Colonic mucosa (tissue), 4 donors: Measurements from ENCODE around the gene CDH5. TPM values are rescaled to one million over a fixed set of nuclear protein-coding genes. Genes with fewer than 3 reads are reported as not detected.

Experiments
- DNase-seq: peaks from one replicate; pipeline ENCODE4 v3.0.0-alpha.2; 2020
- H3K27ac ChIP-seq: fragments of 200-600 bp; one replicate; pipeline ENCODE4 v1.8.0; 2021
- H3K27me3 ChIP-seq: fragments of 200-600 bp; one replicate; pipeline ENCODE4 v1.8.0; 2021
- H3K36me3 ChIP-seq: fragments of 200-600 bp; one replicate; pipeline ENCODE4 v1.8.0; 2021
- H3K4me1 ChIP-seq: fragments of 200-600 bp; one replicate; pipeline ENCODE4 v1.8.0; 2021; ENCODE audit warnings: mild to moderate bottlenecking
- H3K4me3 ChIP-seq: fragments of 200-600 bp; one replicate; pipeline ENCODE4 v1.8.0; 2021
- H3K9ac ChIP-seq, 2 donors: one replicate each; pipeline ENCODE4 v1.7.0; 2013; ENCODE audit warnings: control low read depth in 2 of 2, low read depth in 2 of 2, low read length in 2 of 2
- H3K9me3 ChIP-seq: fragments of 200-600 bp; one replicate; pipeline ENCODE4 v1.8.0; 2021
- CTCF ChIP-seq: fragments of 200-600 bp; IDR thresholded peaks from one replicate; pipeline ENCODE4 v1.8.0; 2022; ENCODE audit warnings: antibody characterized with exemption, mild to moderate bottlenecking
- intact Hi-C: fragments of 100-400 bp; cut with DNase I; formaldehyde crosslinking; loops from one replicate; pipeline ENCODE4 v1.14.1; 2022
- total RNA-seq, 2 donors: library from RNA; stranded (reverse); fragmentation: NEBNext Ultra II Directional in 1 of 2; extraction: Animal tissue kit (Norgen Biotek cat#: 25700) in 1 of 2; gene quantifications; one replicate each; pipeline ENCODE4 v1.2.1, GENCODE V29; 2021
- donor health status: healthy.
- donor health status: DM: no; HTN: no; CAD: no.
- donor health status: DM: no; HTN: no; CAD: no.

The CDH5 gene
- total RNA-seq, 2 donors from 2014 or later, result 4.4 to 15.2 TPM

- Histone ChIP-seq H3K36me3 (no peaks in the 10 kb centered on the region), H3K9ac (no peak overlapping the region), H3K4me3 (no peak overlapping the region), H3K27ac (no peak overlapping the region), H3K27me3 (no peaks in the 10 kb centered on the region), H3K4me1 (no peaks in the 10 kb centered on the region), H3K9me3 (no peaks in the 10 kb centered on the region)
- intact Hi-C loops, result no loop called here
- no peak for DNase-seq
- no peak for TF ChIP-seq CTCF
Measured at GRCh38 chr16:66346221-66346620, 20.3 kb upstream of the CDH5 start.

DNA sequence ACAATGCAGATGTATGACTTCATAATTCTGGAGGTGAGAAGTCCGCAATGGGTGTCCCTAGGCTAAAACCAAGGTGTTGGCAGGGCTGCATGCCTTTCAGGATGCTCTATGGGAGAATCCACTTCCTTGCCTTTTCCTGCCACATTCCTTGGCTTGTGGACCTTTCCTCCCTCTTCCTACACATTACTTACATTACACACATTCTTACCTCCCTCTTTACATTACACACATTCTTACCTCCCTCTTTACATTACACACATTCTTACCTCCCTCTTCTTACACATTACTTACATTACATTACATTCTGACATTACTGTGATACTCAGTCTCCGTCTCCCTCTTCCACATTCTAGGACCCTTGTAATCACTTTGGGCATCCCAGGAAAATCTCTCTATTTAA lies 14.2 kb upstream of the CDH5 start:
- Histone ChIP-seq H3K27me3 (no peaks in the 10 kb centered on the region), H3K36me3 (no peaks in the 10 kb centered on the region), H3K9ac (no peak overlapping the region), H3K27ac (no peak overlapping the region), H3K9me3 (no peaks in the 10 kb centered on the region), H3K4me1 (no peaks in the 10 kb centered on the region), H3K4me3 (no peak overlapping the region)
- intact Hi-C loops, result no loop called here
- DNase-seq, result no peak
- TF ChIP-seq CTCF, result no peak

- TF ChIP-seq CTCF, result no peak
- Histone ChIP-seq H3K27ac (no peak overlapping the region), H3K27me3 (no peaks in the 10 kb centered on the region), H3K4me3 (no peak overlapping the region), H3K4me1 (no peaks in the 10 kb centered on the region), H3K36me3 (no peaks in the 10 kb centered on the region), H3K9ac (no peak overlapping the region), H3K9me3 (no peaks in the 10 kb centered on the region)
- no peak for DNase-seq
- intact Hi-C loops, result no loop called here
Measured at GRCh38 chr16:66353055-66353454, 13.4 kb upstream of the CDH5 start.

DNA sequence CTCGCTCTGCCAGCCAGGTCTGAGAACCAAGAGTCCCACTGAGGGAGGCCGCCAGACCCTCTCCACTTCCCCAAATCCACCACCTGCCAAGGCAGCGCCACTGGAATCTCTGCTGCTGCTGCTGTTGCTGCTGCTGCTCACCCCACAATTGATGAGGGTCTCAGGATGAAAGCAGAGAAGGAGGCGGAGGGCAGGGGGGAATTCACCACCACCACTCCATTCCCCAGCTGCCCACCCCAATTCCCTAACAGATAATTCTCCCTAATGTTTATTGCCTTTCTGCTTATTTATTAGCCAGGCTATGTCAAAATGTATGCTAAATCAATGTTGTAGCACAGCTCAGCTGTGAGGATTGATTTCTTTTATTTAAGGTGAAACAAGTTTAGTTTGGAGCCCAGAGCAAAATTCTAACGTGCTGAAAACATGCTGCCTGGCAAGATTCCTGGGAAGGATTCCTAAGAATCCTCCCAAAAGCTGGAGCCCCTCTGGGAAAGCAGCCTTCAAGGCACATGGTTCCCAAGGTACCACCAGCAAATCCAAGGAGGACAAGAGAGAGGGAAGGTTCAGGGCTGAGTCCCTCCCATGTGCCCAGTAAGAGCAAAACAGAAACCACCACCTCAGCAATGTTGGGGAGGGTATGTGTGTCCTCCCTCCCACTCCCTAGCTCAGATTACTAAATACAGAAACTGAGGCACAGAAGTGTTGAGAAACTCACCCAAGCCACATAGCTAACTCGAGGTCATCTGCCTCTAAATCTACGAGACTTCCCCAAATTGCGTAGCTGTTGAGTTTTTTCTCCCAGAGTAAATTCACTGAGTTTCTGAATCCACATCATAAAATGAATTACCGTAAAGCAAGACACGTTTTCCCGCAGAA lies 12.2 kb upstream of the CDH5 start:
- no peak overlapping the region for H3K4me3 ChIP-seq
- no peak for TF ChIP-seq CTCF
- H3K27me3 ChIP-seq, result no peaks in the 10 kb centered on the region
- H3K4me1 ChIP-seq, result no peaks in the 10 kb centered on the region
- H3K27ac ChIP-seq, result no peak overlapping the region
- H3K36me3 ChIP-seq, result no peaks in the 10 kb centered on the region
- H3K9me3 ChIP-seq, result no peaks in the 10 kb centered on the region
- H3K9ac ChIP-seq, result no peak overlapping the region
- DNase-seq, result no peak
- intact Hi-C loops, result no loop called here

DNA sequence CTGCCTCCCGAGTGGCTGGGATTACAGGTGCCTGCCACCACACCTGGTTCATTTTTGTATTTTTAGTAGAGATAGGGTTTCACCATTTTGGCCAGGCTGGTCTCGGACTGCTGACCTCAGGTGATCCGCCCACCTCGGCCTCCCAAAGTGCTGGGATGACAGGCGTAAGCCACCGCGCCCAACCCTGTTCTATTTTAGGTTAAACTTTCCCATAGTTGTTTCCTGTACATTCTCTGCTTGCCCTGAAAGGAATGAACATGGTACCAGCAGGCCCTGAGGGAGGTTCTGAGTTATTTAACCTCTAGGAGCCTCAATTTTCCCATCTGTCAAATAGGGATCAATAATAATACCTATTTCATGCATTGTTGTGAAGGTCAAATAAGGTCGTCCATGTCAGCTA lies 11.0 kb upstream of the CDH5 start:
- no peak for DNase-seq
- Histone ChIP-seq H3K4me1 (no peaks in the 10 kb centered on the region), H3K9me3 (no peaks in the 10 kb centered on the region), H3K4me3 (no peak overlapping the region), H3K27me3 (no peaks in the 10 kb centered on the region), H3K9ac (no peak overlapping the region), H3K27ac (no peak overlapping the region), H3K36me3 (no peaks in the 10 kb centered on the region)
- no peak for TF ChIP-seq CTCF
- intact Hi-C loops, result no loop called here
